Measurements from ENCODE around the gene DHCR24.

Gene DHCR24

GRCh38 chr1:54865238-54866073 lies 21.5 kb downstream of the DHCR24 start:
- DNase-seq (ENCODE audit: low read depth, low spot score): no peak

DNA sequence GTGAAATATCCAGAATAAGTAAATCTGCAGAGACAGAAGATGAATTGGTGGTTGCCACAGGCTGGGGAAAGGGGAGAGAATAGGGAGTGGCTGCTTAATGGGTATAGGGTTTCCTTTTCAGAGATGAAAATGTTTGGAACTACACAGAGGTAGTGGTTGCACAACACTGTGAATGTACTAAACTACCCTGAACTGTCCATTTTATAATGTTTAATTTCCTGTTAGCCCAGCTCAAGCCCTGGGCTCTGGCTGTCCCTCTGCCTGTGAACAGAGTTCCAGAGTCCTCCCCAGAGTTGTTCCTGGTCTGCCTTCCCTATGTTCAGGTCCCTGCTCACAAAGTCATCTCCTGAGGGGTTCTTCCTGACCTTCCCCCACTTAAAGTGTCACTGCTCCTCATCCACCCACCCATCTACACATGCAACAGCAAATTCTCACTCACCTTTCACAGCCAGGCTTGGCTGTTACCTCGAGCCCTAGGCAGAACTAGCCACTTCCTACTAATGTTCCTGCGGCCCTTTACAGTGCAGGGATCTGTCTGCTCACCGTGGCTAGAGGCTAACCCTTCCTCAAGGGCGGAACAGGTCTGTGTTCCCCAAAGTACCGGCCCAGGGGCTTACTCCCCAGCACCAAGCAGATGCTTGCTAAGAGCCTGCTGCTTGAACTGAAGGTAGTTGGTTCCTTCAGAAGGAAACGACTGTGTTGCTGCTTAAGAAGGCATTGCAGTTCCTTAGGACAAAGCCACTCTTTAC lies 22.4 kb downstream of the DHCR24 start:
- no peak for DNase-seq (ENCODE audit: low read depth, low spot score)

GRCh38 chr1:54863267-54863665 lies 23.7 kb downstream of the DHCR24 start:
- DNase-seq (ENCODE audit: low read depth, low spot score): no peak

DNA sequence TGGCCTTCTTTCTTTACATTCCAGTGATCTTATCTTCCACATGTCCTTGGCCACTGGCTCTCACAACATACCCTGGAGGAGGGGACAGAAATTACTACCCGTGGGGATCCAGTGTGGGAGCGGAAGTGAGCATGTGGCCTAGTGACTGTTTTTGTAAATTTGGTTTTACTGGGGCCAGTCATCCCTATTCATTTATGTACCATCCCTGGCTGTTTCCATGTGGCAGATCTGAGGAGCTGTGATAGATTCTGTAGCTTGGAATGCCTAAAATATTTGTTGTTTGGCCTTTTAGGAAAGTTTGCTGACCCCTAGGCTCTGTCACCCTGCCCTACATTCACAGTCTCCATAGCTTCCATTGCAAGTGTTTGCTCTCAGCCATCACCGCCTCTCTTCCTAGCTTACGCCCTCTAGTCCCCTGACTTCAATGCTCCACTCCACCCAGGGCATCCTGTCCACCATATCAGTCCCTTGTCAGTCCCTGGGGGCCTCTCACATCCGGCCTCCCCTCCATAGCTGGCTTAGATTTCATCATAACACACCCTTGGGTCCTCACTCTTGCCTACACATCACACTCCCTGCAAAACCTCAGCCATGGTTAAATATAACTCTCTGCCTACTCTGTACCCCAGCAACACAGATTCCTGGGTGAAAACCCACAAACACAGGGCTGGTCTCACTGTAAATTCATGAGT lies 25.8 kb downstream of the DHCR24 start:
- no peak for DNase-seq (ENCODE audit: low read depth, low spot score)

- peak; percentile 37 for DNase-seq (ENCODE audit: low read depth, low spot score)
Measured at GRCh38 chr1:54859700-54860391, 27.1 kb downstream of the DHCR24 start.

GRCh38 chr1:54857746-54858561 lies 29.0 kb downstream of the DHCR24 start:
- DNase-seq (ENCODE audit: low read depth, low spot score): peak; percentile 80

DNA sequence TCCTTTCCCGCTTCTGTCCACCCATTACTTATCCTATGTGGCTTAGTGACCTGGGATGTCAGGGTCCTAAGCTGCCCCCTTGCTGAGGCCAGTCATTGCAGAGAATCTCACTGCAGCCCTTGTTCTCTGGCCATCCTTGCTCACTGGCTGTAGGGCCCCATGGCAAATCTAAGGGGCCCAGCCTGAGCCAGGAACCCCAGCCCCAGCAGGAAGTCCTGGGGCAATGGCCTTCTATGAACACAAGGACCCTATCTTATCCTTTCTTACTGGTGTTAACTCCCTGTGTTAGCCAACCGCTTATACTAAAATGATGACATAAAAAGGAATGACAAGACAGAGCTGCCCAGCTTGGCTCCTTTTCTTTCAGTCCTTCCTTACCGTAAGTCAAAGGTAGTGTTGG lies 29.9 kb downstream of the DHCR24 start:
- DNase-seq (ENCODE audit: low read depth, low spot score): no peak

- DNase-seq (ENCODE audit: low read depth, low spot score): peak; percentile 33
Measured at GRCh38 chr1:54854381-54855020, 32.5 kb downstream of the DHCR24 start.

DNA sequence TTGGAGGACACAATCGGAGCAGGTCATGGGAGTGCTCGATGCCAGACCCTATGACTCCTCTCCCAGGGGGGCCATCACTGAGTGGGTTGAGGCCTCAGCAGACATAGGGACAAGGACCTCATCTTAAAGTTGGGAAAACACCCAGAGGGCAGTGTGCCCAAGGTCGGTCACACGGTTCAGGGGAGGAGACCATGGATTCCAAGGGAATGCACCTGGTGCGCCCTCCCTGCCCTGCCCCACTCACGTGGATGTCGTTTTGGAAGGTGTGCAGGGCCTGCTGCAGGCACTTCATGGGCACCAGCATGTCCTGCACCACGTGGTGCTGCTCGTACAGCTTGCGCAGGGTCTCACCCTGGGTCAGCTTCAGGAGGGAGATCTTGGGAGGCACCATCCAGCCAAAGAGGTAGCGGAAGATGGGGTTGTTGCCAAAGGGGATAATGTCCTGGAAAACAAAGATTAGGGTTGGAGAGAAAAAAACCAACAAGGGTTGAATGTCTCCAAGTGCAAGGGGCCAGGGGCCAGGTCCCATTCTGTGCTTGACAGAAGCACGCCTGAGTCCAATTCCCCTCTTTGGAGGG lies 33.1 kb downstream of the DHCR24 start:
- no peak for DNase-seq (ENCODE audit: low read depth, low spot score)

- no peak for DNase-seq (ENCODE audit: low read depth, low spot score)
Measured at GRCh38 chr1:54853096-54853792, 33.8 kb downstream of the DHCR24 start.

GRCh38 chr1:54851936-54852524 lies 35.0 kb downstream of the DHCR24 start:
- peak; percentile 19 for DNase-seq (ENCODE audit: low read depth, low spot score)

- DNase-seq (ENCODE audit: low read depth, low spot score): no peak
Measured at GRCh38 chr1:54851406-54851805, 35.6 kb downstream of the DHCR24 start.

DNA sequence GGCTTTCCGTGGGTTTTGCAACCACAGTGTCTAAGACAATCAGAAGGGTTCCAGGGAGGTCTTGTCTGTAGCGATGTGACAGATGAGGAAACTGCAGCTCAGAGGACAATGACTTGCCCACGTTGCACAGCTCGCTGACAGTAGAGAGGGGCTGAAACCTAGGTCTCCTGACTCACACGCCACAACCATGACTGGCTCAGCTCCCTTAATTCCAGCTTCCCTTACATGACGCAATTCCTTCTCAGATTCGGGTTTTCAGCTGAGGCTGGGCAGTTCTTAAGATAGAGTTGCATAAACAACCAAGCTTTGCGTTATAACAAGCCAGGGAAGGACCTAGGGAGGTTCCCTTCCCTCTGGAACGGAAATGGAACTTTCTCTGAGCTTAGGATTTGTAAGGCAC lies 36.3 kb downstream of the DHCR24 start:
- peak; percentile 82 for DNase-seq (ENCODE audit: low read depth, low spot score)

- DNase-seq (ENCODE audit: low read depth, low spot score): peak; percentile 55
Measured at GRCh38 chr1:54850069-54850730, 36.8 kb downstream of the DHCR24 start.

- DNase-seq (ENCODE audit: low read depth, low spot score): no peak
Measured at GRCh38 chr1:54849219-54850068, 37.6 kb downstream of the DHCR24 start.

DNA sequence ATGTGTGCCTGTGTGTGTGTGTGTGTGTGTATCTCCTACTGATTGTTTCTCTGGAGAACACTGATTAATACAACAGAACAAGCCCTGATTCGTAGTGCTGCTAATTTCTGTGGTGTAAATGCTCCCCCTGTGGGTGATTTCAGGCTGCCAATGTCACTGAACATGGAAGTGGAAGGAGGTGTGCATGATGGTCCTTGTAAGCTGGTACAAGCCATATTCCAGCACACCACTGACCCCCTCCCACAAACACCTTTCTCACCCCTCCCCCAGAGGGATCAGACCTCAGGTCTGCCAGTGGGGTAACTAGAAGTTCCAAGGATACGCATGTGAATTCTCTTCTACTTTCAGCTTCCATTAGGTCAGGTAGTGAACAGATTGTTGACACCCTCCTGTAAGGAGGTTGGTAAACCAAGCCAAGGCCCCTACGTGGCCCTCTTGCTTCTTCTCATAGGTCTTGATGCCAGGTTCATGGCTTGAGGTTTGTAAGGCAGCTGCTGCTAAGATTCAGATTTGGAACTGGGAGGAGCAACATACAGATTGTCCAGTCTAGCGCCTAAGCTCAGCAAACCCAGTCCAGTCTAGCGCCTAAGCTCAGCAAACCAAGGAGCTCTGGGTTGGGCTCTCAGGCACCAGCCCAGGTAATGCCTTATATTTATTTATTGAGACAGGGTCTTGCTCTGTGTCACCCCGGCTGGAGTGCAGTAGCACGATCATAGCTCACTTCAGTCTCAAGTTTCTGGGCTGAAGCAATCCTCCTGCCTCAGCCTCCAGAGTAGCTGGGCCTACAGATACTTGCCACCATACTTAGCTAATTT lies 38.7 kb downstream of the DHCR24 start:
- no peak for DNase-seq (ENCODE audit: low read depth, low spot score)

All from astrocyte of the hippocampus (primary cell).